ENCODE results near the gene FOXK1.

FOXK1 gene

GRCh38 chr7:4745971-4746919 is 64.2 kb downstream of the FOXK1 start:
- DNase-seq: no peak

GRCh38 chr7:4747013-4747412 is 64.9 kb downstream of the FOXK1 start:
- no peak for DNase-seq

- no peak for DNase-seq
Observed at GRCh38 chr7:4747746-4748145, 65.7 kb downstream of the FOXK1 start.

- no peak for DNase-seq
Observed at GRCh38 chr7:4748231-4748681, 66.2 kb downstream of the FOXK1 start.

GRCh38 chr7:4749363-4749762 is 67.3 kb downstream of the FOXK1 start:
- DNase-seq: no peak

GRCh38 chr7:4749798-4750197 is 67.7 kb downstream of the FOXK1 start:
- no peak for DNase-seq

GRCh38 chr7:4751398-4751947 is 69.4 kb downstream of the FOXK1 start:
- DNase-seq: no peak

- peak; percentile 80 for DNase-seq
Observed at GRCh38 chr7:4753598-4754432, 71.7 kb downstream of the FOXK1 start.

GRCh38 chr7:4754433-4755010 is 72.4 kb downstream of the FOXK1 start:
- DNase-seq: no peak

- no peak for DNase-seq
Observed at GRCh38 chr7:4755045-4755444, 73.0 kb downstream of the FOXK1 start.

- DNase-seq: no peak
Observed at GRCh38 chr7:4758111-4758510, 76.0 kb downstream of the FOXK1 start.

- no peak for DNase-seq
Observed at GRCh38 chr7:4758791-4759190, 76.7 kb downstream of the FOXK1 start.

- DNase-seq: no peak
Observed at GRCh38 chr7:4759211-4759610, 77.1 kb downstream of the FOXK1 start.

- no peak for DNase-seq
Observed at GRCh38 chr7:4760952-4761351, 78.9 kb downstream of the FOXK1 start.

- DNase-seq: no peak
Observed at GRCh38 chr7:4762121-4763055, 80.3 kb downstream of the FOXK1 start.

- DNase-seq: no peak
Observed at GRCh38 chr7:4763091-4763793, 81.1 kb downstream of the FOXK1 start.

GRCh38 chr7:4763794-4764185 is 81.7 kb downstream of the FOXK1 start:
- DNase-seq: no peak

GRCh38 chr7:4764402-4765007 is 82.4 kb downstream of the FOXK1 start:
- DNase-seq: no peak

GRCh38 chr7:4765776-4766490 is 83.8 kb downstream of the FOXK1 start:
- DNase-seq: no peak
